ENCODE results near the gene RAB7B.

RAB7B gene

GRCh38 chr1:205973377-205974232 lies 29.6 kb downstream of the RAB7B start:
- TF ChIP-seq, protein P1, sequence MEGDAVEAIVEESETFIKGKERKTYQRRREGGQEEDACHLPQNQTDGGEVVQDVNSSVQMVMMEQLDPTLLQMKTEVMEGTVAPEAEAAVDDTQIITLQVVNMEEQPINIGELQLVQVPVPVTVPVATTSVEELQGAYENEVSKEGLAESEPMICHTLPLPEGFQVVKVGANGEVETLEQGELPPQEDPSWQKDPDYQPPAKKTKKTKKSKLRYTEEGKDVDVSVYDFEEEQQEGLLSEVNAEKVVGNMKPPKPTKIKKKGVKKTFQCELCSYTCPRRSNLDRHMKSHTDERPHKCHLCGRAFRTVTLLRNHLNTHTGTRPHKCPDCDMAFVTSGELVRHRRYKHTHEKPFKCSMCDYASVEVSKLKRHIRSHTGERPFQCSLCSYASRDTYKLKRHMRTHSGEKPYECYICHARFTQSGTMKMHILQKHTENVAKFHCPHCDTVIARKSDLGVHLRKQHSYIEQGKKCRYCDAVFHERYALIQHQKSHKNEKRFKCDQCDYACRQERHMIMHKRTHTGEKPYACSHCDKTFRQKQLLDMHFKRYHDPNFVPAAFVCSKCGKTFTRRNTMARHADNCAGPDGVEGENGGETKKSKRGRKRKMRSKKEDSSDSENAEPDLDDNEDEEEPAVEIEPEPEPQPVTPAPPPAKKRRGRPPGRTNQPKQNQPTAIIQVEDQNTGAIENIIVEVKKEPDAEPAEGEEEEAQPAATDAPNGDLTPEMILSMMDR (IDR thresholded peaks at IDR 0.05; ENCODE audit: borderline replicate concordance, insufficient read depth, low read depth, low read length), result no peak

GRCh38 chr1:205972491-205973168 lies 30.6 kb downstream of the RAB7B start:
- TF ChIP-seq, protein P1 (IDR thresholded peaks at IDR 0.05; ENCODE audit: borderline replicate concordance, insufficient read depth, low read depth, low read length), result no peak
- H3K4me3 ChIP-seq (ENCODE audit: low read depth, low read length), result no peak overlapping the region

More at GRCh38 chr1:205973377-205974232, 29.6 kb downstream of the RAB7B start:
- no peak overlapping the region for H3K4me3 ChIP-seq (ENCODE audit: low read depth, low read length)

- TF ChIP-seq, protein P1 (IDR thresholded peaks at IDR 0.05; ENCODE audit: borderline replicate concordance, insufficient read depth, low read depth, low read length), result no peak
- no peak overlapping the region for H3K4me3 ChIP-seq (ENCODE audit: low read depth, low read length)
Observed at GRCh38 chr1:205972081-205972480, 31.1 kb downstream of the RAB7B start.

DNA sequence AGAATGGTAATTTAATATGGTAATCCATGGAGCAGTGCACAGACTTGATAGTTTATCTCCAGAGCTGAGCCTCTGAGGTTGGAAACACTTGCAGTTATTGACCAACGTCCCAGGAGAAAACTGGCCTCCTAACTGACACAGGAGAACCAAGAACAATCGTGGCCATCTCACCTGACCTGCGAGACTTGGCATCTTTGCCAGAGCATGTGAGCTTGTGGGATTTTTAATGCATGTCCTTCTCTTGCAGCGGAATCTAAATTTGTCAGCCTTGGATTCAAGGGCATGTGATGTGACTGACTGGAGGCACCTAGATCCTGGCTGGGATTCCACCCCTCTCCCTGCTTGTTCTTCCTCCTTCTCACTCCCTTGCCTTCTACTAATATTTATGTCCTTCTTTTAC lies 32.1 kb downstream of the RAB7B start:
- TF ChIP-seq, protein P1 (IDR thresholded peaks at IDR 0.05; ENCODE audit: borderline replicate concordance, insufficient read depth, low read depth, low read length), result no peak
- H3K4me3 ChIP-seq (ENCODE audit: low read depth, low read length), result no peak overlapping the region

DNA sequence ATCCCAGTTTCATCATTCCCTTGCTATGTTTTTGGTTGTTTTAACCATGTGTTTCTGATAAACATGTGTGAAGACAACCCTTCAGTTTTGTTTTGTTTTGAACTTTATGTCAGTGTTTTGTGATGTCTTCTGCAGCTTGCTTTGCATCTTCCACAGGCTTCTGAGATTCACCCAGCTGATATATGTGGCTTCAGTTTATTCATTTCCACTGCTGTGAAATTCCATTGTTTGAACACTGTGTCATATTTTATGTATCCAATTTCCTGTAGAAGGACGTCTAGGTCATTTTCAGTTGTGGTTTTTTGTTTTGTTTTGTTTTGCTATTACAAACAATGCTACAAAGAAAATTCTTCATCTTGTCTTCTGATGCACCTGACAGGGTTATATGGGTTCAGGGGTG lies 32.7 kb downstream of the RAB7B start:
- TF ChIP-seq, protein P1 (IDR thresholded peaks at IDR 0.05; ENCODE audit: borderline replicate concordance, insufficient read depth, low read depth, low read length), result no peak
- H3K4me3 ChIP-seq (ENCODE audit: low read depth, low read length), result no peak overlapping the region

DNA sequence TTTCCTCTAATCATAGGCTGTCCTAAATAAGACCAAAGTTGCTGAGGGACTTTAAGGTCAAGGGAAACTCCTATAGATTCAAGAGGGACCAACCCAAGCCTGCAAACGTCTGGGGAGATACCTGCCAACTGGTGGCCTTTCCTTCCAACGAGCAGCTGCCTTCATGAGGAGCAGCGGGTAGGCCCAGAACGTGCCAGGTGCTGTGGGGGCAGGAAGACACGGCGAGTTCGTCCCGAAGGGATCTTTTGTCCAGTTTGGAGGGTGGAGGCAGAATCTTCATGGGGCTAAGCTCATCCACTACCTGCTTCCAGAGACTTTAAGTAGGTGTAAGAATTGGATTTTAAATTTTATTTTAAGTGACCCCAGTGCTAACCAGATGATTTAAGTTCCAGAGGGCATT lies 34.0 kb downstream of the RAB7B start:
- TF ChIP-seq, protein P1 (IDR thresholded peaks at IDR 0.05; ENCODE audit: borderline replicate concordance, insufficient read depth, low read depth, low read length), result no peak
- H3K4me3 ChIP-seq (ENCODE audit: low read depth, low read length), result no peak overlapping the region
